ENCODE data around the gene PAQR7.

The PAQR7 gene

DNA sequence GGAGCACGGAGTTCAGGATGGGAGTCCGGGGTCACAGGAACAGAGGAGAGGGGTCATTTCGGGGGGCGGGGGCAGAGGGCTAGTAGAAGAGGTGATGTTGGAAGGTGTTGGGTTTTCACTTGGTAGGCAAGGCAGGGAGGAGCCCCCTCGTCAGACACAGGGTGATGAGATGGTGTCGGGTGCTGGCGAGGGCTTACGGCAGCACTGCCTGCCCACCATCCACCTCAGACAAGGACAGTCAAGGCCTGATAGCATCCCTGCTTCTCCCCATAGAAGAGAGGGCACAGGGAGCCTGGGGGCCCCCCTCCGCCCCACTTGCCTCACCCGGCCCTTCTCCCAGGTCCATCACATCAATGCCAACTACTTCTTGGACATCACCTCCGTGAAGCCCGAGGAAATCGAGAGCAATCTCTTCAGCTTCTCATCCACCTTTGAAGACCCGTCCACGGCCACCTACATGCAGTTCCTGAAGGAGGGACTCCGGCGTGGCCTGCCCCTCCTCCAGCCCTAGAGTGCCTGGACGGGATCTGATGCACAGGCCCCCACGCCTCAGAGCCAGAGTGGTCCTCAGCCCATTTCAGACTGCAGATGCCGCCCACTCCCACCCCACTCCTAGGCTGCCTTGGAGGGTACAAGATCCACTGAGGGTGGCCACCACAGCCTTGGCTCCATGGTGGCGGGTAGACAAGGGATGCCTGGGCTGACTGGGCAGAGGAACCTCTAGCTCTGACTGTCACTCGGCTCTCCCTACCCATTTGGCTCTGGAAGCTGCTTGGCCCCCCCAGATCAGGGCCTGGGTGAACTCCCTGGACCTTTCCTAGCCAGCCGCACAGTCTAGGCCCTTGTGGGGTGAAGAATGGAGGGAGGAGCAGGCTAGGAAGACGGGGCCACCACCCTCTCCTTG, 60.0 kb downstream of the PAQR7 start:
- DNase-seq, result no peak

GRCh38 chr1:25814549-25815087, 60.9 kb downstream of the PAQR7 start:
- no peak for DNase-seq

DNA sequence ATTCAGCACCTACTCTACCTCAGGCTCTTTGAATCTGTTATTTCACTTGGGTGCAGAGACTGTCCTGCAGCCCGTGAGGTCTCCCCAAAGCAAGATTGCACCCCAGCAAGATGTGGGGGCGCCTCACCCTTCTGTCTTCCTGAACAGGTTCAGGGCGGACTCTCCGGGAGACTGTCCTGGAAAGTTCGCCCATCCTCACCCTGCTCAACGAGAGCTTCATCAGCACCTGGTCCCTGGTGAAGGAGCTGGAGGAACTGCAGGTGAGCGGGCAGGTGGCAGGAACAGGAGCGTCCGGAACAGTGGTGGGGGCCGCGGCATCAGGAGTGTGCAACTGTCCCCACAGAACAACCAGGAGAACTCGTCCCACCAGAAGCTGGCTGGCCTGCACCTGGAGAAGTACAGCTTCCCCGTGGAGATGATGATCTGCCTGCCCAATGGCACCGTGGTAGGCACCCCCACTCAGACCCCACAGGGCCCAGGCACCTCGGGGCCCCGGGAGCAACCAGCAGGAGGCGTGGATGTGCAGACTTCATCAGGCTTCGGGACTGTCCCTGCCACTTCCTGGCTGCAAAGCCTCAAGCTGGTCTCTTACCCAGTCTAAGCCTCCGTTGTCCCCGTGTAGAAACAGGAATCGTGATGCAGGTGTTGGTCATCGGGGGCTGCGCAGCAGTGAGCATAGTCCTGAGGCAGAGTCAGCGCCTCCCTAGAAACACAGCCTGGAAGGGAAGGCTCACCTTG, 61.6 kb downstream of the PAQR7 start:
- no peak for DNase-seq

GRCh38 chr1:25813071-25813733, 62.3 kb downstream of the PAQR7 start:
- DNase-seq, result no peak
